GM18499 (cell line): ENCODE measurements around the gene TCP11L2.

ENCODE experiments used
- ATAC-seq: cut with Tn5 transposase; IDR thresholded peaks from one replicate; pipeline ENCODE4 v1.9.1; 2021; ENCODE audit warnings: moderate number of reproducible peaks; ENCODE audit not compliant: insufficient read depth, unreplicated experiment

Gene TCP11L2

DNA sequence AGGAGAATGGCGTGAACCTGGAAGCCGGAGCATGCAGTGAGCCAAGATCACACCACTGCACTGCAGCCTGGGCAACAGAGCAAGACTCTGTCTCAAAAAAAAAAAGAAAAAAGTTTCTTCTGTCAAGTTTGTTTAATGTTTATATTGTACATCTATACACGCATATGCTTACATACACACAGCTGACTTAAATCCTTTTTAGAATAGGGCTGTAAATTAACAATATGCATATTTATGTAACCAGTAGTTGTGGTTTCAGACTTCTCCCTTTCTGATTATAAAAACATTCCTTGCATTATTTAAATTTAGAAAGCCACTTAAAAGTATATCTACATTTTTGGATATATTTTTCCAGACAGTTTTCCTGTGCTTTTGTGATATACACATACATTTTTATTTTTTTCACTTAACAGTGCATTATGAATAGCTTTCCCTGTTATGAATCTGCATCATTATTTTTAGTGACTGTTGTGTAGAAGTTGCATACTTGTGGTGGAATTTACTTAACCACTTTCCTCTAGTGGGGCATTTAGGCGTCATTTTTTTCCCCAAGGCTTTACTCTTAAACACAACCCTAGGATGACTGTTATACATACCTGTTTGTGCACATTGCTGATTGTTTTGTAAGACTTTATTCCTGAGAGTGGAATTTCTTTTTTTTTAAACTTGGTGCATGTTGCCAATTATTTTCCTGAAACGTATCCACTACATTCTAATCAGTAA lies 84.4 kb downstream of the TCP11L2 start:
- no peak for ATAC-seq

DNA sequence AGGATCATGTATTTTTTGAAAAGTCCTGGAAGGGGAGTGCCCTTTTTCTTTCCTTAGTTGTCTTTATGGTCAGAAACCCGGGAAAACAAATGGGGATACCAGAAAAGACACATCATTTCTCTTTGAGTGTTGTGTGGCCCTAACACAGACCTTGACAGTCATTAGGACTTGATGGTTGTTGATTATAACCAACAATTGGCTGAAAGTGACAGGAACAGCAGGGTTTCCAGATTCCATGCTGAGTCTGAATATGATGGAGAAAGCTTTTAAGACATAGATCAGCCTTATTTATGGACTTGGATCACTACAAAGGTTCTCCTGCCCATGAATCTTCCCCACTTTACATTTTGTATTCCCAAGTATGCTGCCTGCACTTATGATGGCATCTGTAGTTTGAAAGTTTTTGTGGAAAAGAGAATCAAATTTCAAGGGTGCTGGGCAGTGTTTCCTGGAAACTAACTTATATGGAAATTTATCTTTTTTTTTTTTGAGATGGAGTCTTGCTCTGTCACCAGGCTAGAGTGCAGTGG lies 85.4 kb downstream of the TCP11L2 start:
- ATAC-seq = no peak

DNA sequence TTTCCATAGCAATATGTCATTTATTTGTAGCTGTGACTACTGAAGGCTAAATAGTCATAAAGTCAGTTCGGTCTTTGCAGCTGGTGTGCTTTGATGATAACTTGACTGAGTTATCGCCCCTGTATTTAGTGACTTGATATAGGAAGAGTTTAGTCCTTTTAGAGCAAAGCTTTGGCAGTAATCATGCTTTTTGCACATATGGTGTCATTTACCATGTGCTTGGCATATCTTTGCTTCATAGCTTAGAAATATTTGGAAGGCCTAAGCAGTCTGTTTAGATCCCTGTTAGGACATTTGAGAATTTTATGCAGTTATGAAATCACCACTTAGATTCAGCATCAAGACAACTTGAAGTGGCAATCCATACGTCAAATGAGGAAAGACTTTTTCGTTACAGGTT lies 86.6 kb downstream of the TCP11L2 start:
- no peak for ATAC-seq

DNA sequence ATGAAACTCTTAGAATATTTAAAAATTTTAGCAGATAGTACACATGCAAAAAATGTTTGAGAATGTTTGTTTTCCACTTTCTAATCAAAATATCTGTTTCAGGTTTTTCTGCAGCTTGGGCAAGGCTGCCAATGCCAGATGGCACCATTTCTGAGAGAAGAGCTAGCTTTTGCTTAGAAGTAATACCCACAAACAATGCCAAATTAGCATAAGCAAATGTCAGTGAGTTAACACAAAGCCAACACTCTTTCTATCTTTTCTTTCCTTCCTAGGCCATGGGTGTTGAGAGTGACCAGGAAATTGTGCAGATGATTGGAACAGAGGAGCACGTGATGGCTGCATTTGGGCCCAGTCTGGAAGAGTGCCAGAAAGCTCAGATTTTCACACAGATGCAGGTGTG lies 90.2 kb downstream of the TCP11L2 start:
- ATAC-seq = no peak
